ENCODE measurements around the gene CDH20.

CDH20 gene

DNA sequence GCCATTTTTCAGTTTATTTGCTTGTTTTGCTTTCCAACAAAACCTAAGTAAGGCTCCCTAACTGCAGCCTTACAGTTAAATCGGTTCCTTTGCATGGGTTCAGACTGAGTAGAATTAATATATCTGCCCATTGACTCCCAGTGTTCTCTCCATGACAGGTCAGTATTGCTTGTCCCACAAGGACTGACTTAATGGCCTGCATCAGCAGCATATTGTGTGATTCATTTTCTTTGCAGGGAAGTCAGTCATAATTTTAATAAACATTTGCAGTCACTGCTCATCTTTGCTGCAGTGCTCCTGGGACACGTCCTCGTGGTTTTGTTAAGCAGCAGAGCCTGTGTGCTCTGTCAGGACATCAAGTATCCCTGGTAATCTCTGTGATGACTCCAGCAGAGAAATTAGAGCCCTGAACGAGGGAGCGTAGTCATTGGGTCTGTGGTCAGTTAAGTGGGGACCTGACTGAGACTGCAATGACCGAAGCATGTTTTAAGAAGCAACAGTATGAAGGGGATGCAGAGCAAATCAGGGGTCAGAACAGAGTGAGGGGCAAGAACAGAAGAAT is 93.3 kb downstream of the CDH20 start:
- no peak for DNase-seq (ENCODE audit: low read depth)

DNA sequence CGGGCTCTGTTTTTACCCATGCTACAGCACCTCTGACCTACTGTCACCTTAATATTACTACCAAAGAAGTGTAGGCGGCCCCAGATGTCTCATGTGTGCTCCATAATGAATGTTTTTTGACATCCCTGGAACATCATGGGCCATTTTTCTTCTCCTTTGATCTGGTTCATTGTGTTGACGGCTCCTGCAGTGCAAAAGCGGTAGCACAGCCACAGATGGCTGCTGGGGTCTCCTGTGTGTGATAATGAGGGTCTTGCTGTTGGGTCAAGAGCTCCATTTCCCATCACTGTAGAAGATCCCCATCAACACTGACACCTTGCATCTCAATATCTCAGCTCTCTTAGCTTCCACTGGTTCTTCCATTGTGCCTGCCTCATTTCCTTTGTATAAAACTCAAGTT is 95.0 kb downstream of the CDH20 start:
- DNase-seq (ENCODE audit: low read depth), result no peak

DNA sequence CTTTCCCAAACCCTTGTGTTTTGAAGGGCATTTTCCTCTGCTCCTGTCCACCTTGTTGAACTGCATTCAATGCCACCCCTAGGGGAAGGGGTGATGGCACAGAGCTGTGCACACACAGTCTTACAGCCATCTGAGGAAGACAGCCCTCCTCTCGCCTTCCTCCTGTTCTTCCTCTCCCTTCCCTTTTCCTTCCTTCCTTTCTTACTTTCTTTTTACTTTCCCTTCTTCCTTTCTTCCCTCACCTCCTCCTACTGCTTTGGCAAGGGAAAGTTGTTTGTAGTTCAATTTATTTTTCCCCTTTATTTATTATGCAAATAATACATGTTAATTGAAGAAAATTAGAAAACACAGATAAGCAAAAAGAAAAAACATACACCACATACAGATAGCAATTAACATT is 99.4 kb downstream of the CDH20 start:
- DNase-seq (ENCODE audit: low read depth), result no peak

DNA sequence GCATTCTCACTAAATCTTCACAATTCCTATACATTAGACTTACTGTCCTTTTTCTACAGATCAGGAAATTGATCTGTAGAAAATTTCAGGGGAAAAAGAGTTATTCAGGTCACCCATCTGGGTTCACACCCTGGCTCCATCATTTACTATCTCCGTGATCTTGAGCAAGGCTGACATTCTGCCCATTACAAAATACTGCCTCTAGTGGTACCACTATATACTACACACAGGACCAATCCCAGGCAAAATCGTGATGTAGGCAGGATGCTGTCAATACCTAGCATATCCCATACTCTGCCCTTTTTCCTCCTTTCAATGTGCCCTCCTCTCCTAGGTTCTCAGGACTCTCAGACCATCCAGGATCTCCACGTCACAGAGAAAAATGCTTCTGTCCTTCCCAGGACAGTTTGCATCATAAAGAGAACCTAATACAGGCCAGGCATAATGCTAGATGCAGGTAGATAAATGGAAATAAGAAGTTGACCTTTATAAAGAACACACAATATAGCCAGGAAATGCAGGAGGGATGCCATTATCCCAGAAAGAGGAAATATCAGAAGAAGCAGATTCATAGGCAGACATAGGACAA is 101.9 kb downstream of the CDH20 start:
- DNase-seq (ENCODE audit: low read depth), result no peak

GRCh38 chr18:61443081-61443725 is 110.0 kb downstream of the CDH20 start:
- DNase-seq (ENCODE audit: low read depth), result no peak

- DNase-seq (ENCODE audit: low read depth), result no peak
These were observed 115.1 kb downstream of the CDH20 start for GRCh38 chr18:61448316-61448715.

DNA sequence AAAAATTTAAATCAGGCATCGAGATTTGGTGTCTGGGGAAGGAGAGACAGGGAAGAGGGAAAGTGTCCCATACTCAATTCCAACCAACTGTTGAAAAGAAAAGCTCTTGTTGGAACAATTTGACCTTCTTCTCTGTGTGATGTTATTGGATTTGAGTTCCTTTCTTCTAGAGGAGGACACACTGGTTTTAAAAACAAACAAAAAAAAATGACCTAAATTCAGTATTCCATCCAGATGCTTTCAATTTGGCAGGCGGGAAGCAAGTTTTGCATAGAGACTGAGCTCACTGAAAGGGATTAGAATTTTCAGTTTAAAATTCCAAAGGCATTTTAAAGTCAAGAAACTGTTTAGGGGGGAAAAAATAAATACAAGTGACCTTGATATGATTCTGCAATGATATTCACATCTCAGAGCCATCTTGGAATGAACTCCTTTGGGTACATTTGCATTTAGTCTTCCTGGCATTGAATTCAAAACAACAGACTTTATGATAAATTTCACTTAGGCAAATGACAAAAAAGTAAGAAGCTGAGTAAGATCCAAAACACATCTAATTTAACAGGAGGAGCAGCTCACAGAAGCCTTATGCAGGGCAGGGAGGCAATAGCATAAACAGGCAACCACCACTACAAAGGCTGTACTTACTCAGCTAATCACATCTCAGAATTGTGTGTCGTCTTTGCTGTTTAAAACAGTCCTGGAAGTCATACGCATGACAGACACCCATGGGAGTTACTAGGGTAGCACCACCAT is 126.8 kb downstream of the CDH20 start:
- no peak for DNase-seq (ENCODE audit: low read depth)

GRCh38 chr18:61464551-61465142 is 131.4 kb downstream of the CDH20 start:
- no peak for DNase-seq (ENCODE audit: low read depth)

GRCh38 chr18:61466736-61467135 is 133.5 kb downstream of the CDH20 start:
- DNase-seq (ENCODE audit: low read depth), result no peak

DNA sequence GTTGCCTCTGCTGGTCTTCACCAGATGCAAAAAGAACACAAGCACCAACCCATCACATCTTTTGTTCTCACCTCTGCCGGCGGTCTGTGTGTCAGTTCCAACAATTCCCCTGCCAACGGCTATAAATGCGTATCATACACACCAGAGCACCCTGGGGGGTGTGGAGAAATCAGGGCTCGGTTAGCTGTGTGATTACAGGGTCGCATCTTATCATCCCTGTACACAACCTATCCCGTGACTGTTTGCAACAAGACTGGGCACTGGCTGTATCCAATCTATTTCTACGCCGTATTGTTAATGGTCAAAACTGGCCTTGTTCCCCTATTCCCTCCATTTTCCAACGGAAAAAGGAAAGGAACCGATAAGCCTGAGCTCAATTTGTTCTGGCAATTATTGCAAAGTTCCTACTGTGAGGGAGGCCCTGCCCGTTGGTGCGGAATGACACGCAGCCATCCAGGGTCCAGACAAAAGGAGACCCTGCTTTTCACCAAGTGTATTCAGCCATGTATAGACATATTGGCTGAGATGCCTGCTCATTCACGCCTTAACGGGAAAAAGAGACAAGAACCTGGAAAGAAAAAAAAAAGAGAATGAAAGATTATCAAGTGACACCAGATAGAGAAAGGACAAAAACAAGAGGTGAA is 136.9 kb downstream of the CDH20 start:
- DNase-seq (ENCODE audit: low read depth), result no peak

DNA sequence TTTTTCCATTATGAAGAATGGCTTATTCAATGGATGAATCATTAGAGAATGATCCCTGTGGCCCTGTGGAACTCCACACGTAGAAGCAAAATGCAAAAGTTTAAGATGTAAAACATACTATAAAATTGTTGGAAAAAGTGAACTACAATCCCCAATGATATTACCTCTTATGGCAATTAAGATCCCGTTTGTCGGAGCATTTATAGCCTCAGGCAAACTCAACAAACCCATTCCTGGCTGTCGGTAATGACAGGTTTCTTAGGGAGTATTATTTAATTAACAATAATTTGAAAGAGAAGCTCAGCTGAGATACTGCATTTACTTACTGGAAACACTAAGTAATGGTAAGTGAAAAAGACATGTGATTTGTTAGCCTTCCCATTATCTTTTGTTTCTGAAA is 138.3 kb downstream of the CDH20 start:
- DNase-seq (ENCODE audit: low read depth), result no peak

- no peak for DNase-seq (ENCODE audit: low read depth)
These were observed 138.7 kb downstream of the CDH20 start for GRCh38 chr18:61471942-61472341.

GRCh38 chr18:61474341-61474740 is 141.1 kb downstream of the CDH20 start:
- no peak for DNase-seq (ENCODE audit: low read depth)

- no peak for DNase-seq (ENCODE audit: low read depth)
These were observed 141.7 kb downstream of the CDH20 start for GRCh38 chr18:61474918-61475317.

- DNase-seq (ENCODE audit: low read depth), result no peak
These were observed 142.7 kb downstream of the CDH20 start for GRCh38 chr18:61475931-61476330.

GRCh38 chr18:61489334-61489733 is 156.1 kb downstream of the CDH20 start:
- DNase-seq (ENCODE audit: low read depth), result no peak

GRCh38 chr18:61496374-61496773 is 163.1 kb downstream of the CDH20 start:
- DNase-seq (ENCODE audit: low read depth), result no peak

GRCh38 chr18:61497422-61497821 is 164.2 kb downstream of the CDH20 start:
- DNase-seq (ENCODE audit: low read depth), result no peak

DNA sequence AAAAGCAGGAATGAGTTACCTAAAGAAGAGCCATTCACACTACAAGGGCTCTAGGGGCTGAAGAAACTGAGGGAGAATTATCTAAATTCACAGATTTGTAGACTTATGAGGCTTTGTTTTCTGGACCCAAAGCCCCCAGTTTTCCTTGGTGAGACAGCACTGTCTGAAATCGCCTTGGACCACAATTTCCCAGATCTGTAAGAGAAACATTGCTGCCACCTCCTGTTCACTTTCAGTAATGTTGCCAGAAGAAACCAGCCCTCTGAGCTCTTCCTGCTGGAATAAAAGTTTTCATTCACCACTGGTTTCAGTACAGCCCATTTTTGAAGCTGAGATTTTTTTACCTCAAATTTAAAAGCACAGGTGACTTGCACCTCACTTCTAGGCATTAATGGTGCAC is 169.2 kb downstream of the CDH20 start:
- no peak for DNase-seq (ENCODE audit: low read depth)

GRCh38 chr18:61503688-61504087 is 170.5 kb downstream of the CDH20 start:
- DNase-seq (ENCODE audit: low read depth), result no peak

- DNase-seq (ENCODE audit: low read depth), result no peak
These were observed 195.7 kb downstream of the CDH20 start for GRCh38 chr18:61528961-61529360.

- no peak for DNase-seq (ENCODE audit: low read depth)
These were observed 197.5 kb downstream of the CDH20 start for GRCh38 chr18:61530681-61531080.

Measured in activated T-helper 1 cell treated with Interleukin-2 at 50 U/mL for 16 hours (primary cell).